Tibial nerve (tissue), 4 donors: Measurements from ENCODE around the gene QRFPR. TPM values are rescaled to one million over a fixed set of nuclear protein-coding genes. Genes with fewer than 3 reads are reported as not detected.

ENCODE experiments used
- DNase-seq, 2 donors: peaks; one replicate each; pipeline ENCODE4 v3.0.0-alpha.2; 2019; ENCODE audit warnings: low spot score in 2 of 2
- H3K27ac ChIP-seq, 4 donors: fragments of 200-600 bp; sonication (generic) in 3 of 4; one replicate each; pipeline ENCODE4 v1.5.1; 2017 to 2019; ENCODE audit warnings: mild to moderate bottlenecking in 1 of 4
- H3K27me3 ChIP-seq, 2 donors: fragments of 200-600 bp; sonication (generic) in 1 of 2; one replicate each; pipeline versions ENCODE4 v1.5.1 to v1.6.0; 2017 to 2019
- H3K36me3 ChIP-seq, 3 donors: fragments of 200-600 bp; sonication (generic); one replicate each; pipeline ENCODE4 v1.5.1; 2018 to 2019
- H3K4me1 ChIP-seq, 4 donors: fragments of 200-600 bp; sonication (generic) in 3 of 4; one replicate each; pipeline ENCODE4 v1.5.1; 2017 to 2019
- H3K4me3 ChIP-seq, 4 donors: fragments of 200-600 bp; sonication (generic) in 3 of 4; one replicate each; pipeline ENCODE4 v1.5.1; 2017 to 2019; ENCODE audit warnings: mild to moderate bottlenecking in 1 of 4, moderate library complexity in 1 of 4
- H3K9me3 ChIP-seq, 4 donors: fragments of 200-600 bp; sonication (generic) in 3 of 4; one replicate each; pipeline ENCODE4 v1.5.1; 2017 to 2019
- EP300 ChIP-seq, 2 donors: sonication (generic); formaldehyde crosslinking; IDR thresholded peaks; one replicate each; pipeline ENCODE4 v1.6.1; 2017; ENCODE audit warnings: antibody characterized with exemption in 2 of 2, mild to moderate bottlenecking in 1 of 2
- POLR2A ChIP-seq, 2 donors: fragments of 450-650 bp; IDR thresholded peaks; one replicate each; pipeline ENCODE4 v1.6.1; 2017; ENCODE audit warnings: antibody characterized with exemption in 2 of 2, mild to moderate bottlenecking in 2 of 2, moderate library complexity in 2 of 2
- WGBS, 2 donors: methylation state at CpG; one replicate each; pipeline ENCODE4 v1.1.5; 2018; 5-methylcytosine and 5-hydroxymethylcytosine counted together
- total RNA-seq, 4 donors: library from RNA; depleted of rRNA; stranded (reverse); fragments of >200 nt; gene quantifications; one replicate each; pipeline ENCODE4 v1.1.0, GENCODE V29; 2016
- TF ChIP-seq, protein P1 (sequence below), 5 experiments: fragments of 200-600 bp in 3 of 5; fragments of 450-650 bp in 2 of 5; sonication (generic) in 3 of 5; IDR thresholded peaks; one replicate each; pipeline ENCODE4 v1.5.1; 2016 to 2019; ENCODE audit warnings: antibody characterized with exemption in 5 of 5, mild to moderate bottlenecking in 3 of 5, moderate library complexity in 2 of 5

The QRFPR gene
- total RNA-seq, 4 donors from 2014 or later, result not detected

DNA sequence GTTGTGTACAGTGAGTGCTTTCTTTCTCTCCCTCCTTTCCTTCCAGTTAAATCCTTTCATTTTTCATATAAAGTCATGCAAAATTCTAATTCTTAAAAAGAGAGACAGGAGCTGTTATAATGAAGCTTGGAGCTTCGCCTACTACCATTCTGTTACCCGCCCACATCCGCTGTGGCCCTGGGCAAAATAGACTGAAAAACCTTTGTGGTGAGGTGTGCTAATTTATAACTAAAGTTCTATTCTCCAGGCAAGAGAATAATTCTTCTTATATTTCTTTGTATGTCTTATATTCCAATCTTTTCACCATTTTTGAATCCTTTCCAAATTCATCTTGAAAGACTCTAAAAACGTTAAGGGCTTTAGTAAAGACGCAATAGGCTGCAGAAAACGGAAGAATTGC lies 7.0 kb downstream of the QRFPR start:
- TF ChIP-seq, protein P1, sequence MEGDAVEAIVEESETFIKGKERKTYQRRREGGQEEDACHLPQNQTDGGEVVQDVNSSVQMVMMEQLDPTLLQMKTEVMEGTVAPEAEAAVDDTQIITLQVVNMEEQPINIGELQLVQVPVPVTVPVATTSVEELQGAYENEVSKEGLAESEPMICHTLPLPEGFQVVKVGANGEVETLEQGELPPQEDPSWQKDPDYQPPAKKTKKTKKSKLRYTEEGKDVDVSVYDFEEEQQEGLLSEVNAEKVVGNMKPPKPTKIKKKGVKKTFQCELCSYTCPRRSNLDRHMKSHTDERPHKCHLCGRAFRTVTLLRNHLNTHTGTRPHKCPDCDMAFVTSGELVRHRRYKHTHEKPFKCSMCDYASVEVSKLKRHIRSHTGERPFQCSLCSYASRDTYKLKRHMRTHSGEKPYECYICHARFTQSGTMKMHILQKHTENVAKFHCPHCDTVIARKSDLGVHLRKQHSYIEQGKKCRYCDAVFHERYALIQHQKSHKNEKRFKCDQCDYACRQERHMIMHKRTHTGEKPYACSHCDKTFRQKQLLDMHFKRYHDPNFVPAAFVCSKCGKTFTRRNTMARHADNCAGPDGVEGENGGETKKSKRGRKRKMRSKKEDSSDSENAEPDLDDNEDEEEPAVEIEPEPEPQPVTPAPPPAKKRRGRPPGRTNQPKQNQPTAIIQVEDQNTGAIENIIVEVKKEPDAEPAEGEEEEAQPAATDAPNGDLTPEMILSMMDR (IDR thresholded peaks at IDR 0.05), result no peak
- TF ChIP-seq EP300 (IDR thresholded peaks at IDR 0.05), result no peak
- no peak for TF ChIP-seq POLR2A (IDR thresholded peaks at IDR 0.05)
- H3K4me1 ChIP-seq, result no peaks in the 10 kb centered on the region
- 62 to 63% methylated on average over 6 of the region's 6 CpGs for WGBS, 2 donors
- H3K36me3 ChIP-seq, result no peaks in the 10 kb centered on the region
- no peak for DNase-seq
- no peaks in the 10 kb centered on the region for H3K27me3 ChIP-seq
- no peaks in the 10 kb centered on the region for H3K9me3 ChIP-seq
- H3K27ac ChIP-seq, result no peak overlapping the region
- no peak overlapping the region for H3K4me3 ChIP-seq

DNA sequence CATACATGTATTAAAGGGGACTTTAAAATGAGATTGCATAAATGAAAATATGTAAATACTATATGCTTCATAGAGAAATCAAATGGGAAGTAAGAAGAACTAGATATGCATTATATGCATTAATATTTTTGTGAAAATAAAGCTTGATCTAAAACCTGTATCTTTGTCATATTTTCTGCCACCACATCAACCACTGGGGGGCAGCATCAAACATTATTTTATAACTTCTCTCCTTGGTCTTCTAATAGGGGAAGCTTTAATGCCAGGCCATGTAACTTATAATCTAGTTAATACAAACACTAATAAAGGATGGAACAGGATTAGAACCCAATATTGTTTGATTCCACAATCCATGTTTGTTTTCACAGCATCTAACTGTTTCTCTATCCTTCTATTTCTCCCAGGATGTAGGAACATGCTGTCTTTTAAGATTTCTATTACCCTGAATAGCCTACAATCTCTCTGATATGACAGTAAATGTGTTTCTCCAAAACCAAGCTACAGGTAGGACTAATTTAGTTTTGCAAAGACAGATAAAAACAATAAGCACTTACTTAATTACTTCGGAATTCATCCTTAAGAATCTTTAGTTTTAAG lies 10.0 kb downstream of the QRFPR start:
- Histone ChIP-seq H3K27me3 (no peaks in the 10 kb centered on the region), H3K36me3 (no peaks in the 10 kb centered on the region), H3K9me3 (no peaks in the 10 kb centered on the region), H3K27ac (no peak overlapping the region), H3K4me1 (no peaks in the 10 kb centered on the region), H3K4me3 (no peak overlapping the region)
- peak; percentile 45 to 86 for DNase-seq
- TF ChIP-seq, protein P1 (IDR thresholded peaks at IDR 0.05), result peak; percentile 45 to 65 (median 55)
- TF ChIP-seq EP300 (IDR thresholded peaks at IDR 0.05) (no peak), POLR2A (IDR thresholded peaks at IDR 0.05) (no peak)
- WGBS, 2 donors, result 76 to 87% methylated on average over 1 of the region's 1 CpG

DNA sequence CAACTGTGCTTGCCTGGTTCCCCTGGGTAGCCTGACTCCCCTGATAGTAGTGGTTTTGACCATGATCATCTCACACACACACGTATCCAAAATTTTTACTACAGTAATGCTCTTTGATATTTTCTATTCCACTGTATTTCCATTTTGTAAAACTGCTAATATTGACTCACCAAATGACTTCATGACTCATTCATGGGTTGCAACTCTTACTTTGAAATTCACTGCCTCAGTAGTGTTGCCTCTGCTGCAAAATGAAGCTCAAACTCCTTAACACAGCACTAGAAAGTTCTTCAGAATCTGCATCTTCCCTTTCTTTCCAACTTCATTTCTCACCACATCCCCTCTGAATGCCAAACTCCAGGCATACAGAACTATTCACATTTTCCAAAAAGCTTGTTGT lies 20.3 kb downstream of the QRFPR start:
- no peaks in the 10 kb centered on the region for H3K4me1 ChIP-seq
- WGBS, 2 donors, result 71 to 76% methylated on average over 1 of the region's 1 CpG
- DNase-seq, result no peak
- TF ChIP-seq, protein P1 (IDR thresholded peaks at IDR 0.05), result no peak
- no peak for TF ChIP-seq POLR2A (IDR thresholded peaks at IDR 0.05)
- TF ChIP-seq EP300 (IDR thresholded peaks at IDR 0.05), result no peak
- H3K27ac ChIP-seq, result no peak overlapping the region
- no peaks in the 10 kb centered on the region for H3K27me3 ChIP-seq
- no peak overlapping the region for H3K4me3 ChIP-seq
- no peaks in the 10 kb centered on the region for H3K9me3 ChIP-seq
- no peaks in the 10 kb centered on the region for H3K36me3 ChIP-seq

DNA sequence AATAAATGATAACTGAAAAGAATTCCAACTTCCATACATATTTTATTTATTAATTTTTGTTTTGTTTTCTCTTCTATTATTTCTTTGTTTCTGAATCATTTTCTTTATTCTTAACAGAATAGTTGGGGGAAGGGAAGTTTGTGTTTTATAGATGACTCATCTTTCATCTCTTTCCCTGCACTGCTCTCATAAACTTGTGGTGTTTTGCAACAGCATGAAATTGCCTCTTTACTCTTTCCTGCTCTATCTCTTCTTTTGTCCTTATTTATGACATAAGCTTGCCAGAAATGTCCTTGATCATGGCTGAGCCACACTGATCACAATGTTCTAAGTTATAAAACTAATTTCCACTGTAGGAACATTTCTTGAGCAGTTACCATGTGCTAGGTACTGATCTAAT lies 22.3 kb downstream of the QRFPR start:
- Histone ChIP-seq H3K36me3 (no peaks in the 10 kb centered on the region), H3K4me1 (no peaks in the 10 kb centered on the region), H3K9me3 (peaks cover 0 to 13% (median 3%) of the 10 kb centered on the region in 4 donors), H3K27me3 (no peaks in the 10 kb centered on the region), H3K27ac (no peak overlapping the region), H3K4me3 (no peak overlapping the region)
- TF ChIP-seq EP300 (IDR thresholded peaks at IDR 0.05) (no peak), POLR2A (IDR thresholded peaks at IDR 0.05) (no peak)
- TF ChIP-seq, protein P1 (IDR thresholded peaks at IDR 0.05), result no peak
- DNase-seq, result no peak

DNA sequence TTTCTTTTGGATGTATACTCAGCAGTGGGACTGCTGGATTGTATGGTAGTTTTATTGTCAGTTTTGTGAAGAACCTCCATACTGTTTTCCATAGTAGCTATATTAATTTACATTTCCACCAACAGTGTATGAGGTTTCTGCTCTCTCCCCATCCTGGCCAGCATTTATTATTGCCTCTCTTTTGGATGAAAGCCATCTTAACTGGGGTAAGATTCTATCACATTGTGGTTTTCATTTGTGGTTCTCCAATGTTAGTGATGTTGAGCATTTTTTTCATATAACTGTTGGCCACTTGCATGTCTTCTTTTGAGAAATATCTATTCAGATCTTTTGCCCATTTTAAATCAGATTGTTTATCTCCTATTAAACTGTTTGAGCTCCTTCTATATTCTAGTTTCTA lies 27.6 kb downstream of the QRFPR start:
- H3K36me3 ChIP-seq, result no peaks in the 10 kb centered on the region
- H3K27me3 ChIP-seq, result no peaks in the 10 kb centered on the region
- no peak overlapping the region for H3K27ac ChIP-seq
- TF ChIP-seq EP300 (IDR thresholded peaks at IDR 0.05) (no peak), POLR2A (IDR thresholded peaks at IDR 0.05) (no peak)
- TF ChIP-seq, protein P1 (IDR thresholded peaks at IDR 0.05), result no peak
- no peak overlapping the region for H3K4me3 ChIP-seq
- H3K4me1 ChIP-seq, result no peaks in the 10 kb centered on the region
- no peak for DNase-seq
- peaks cover 0 to 19% (median 4%) of the 10 kb centered on the region in 4 donors for H3K9me3 ChIP-seq
